HepG2 (cell line): ENCODE results near the gene SYMPK. TPM values are rescaled to one million over a fixed set of nuclear protein-coding genes. Genes with fewer than 3 reads are reported as not detected.

Source experiments
- CBFB ChIP-seq: sonication (generic); formaldehyde crosslinking; IDR thresholded peaks from 2 replicates; pipeline ENCODE4 v1.4.0; 2020; ENCODE audit warnings: missing genetic modification reagents
- CENPBD1 ChIP-seq: sonication (generic); formaldehyde crosslinking; IDR thresholded peaks from 2 replicates; pipeline ENCODE4 v1.8.0; 2022; ENCODE audit warnings: missing genetic modification reagents, low read depth, mild to moderate bottlenecking, borderline replicate concordance
- FOXJ3 ChIP-seq: sonication (generic); formaldehyde crosslinking; IDR thresholded peaks from 2 replicates; pipeline ENCODE4 v1.4.0; 2020; ENCODE audit warnings: missing genetic modification reagents, mild to moderate bottlenecking, borderline replicate concordance
- GFI1 ChIP-seq: sonication (generic); formaldehyde crosslinking; IDR thresholded peaks from 2 replicates; pipeline ENCODE4 v1.5.0; 2020; ENCODE audit warnings: missing genetic modification reagents, mild to moderate bottlenecking, borderline replicate concordance
- HOXA7 ChIP-seq: sonication (generic); formaldehyde crosslinking; IDR thresholded peaks from 2 replicates; pipeline ENCODE4 v1.8.1; 2022; ENCODE audit warnings: mild to moderate bottlenecking, missing genetic modification reagents, moderate library complexity
- SETDB1 ChIP-seq: sonication (generic); formaldehyde crosslinking; IDR thresholded peaks from 2 replicates; pipeline ENCODE4 v1.5.1; 2020; ENCODE audit warnings: missing genetic modification reagents, mild to moderate bottlenecking, borderline replicate concordance
- TEF ChIP-seq: sonication (generic); formaldehyde crosslinking; IDR thresholded peaks from 2 replicates; pipeline ENCODE4 v1.5.0; 2020; ENCODE audit warnings: missing genetic modification reagents
- ZNF318 ChIP-seq: sonication (generic); formaldehyde crosslinking; IDR thresholded peaks from 2 replicates; pipeline ENCODE4 v1.4.0; 2020; ENCODE audit warnings: mild to moderate bottlenecking, missing genetic modification reagents
- ZNF562 ChIP-seq: sonication (generic); formaldehyde crosslinking; IDR thresholded peaks from 2 replicates; pipeline ENCODE4 v1.8.0; 2022; ENCODE audit warnings: missing genetic modification reagents, borderline replicate concordance
- ZSCAN31 ChIP-seq: sonication (generic); formaldehyde crosslinking; IDR thresholded peaks from 2 replicates; pipeline ENCODE4 v1.5.0; 2020; ENCODE audit warnings: low read depth, mild to moderate bottlenecking, missing genetic modification reagents
- polyA plus RNA-seq, 8 experiments: library from polyadenylated mRNA; depleted of rRNA in 3 of 8; stranded (reverse) in 7 of 8; unstranded in 1 of 8; fragments of >200 nt; fragmentation: Illumina TruSeq in 4 of 8; extraction: Trizol in 4 of 8; gene quantifications; 2 replicates each; pipeline versions ENCODE4 v1.2.1 to v1.2.3, GENCODE V29; 2011 to 2016; ENCODE audit warnings: low read depth in 4 of 8, missing spikeins in 1 of 8, mixed read lengths in 1 of 8; ENCODE audit not compliant: insufficient read depth in 1 of 8
- total RNA-seq, 5 experiments: library from RNA; depleted of rRNA; stranded (reverse); fragments of >200 nt; fragmentation: Illumina TruSeq; extraction: Trizol; gene quantifications; 2 replicates each; pipeline ENCODE4 v1.2.3, GENCODE V29; 2016; ENCODE audit warnings: low read depth in 1 of 5
- TF ChIP-seq, protein P1 (sequence below): sonication (generic); formaldehyde crosslinking; IDR thresholded peaks from 2 replicates; pipeline ENCODE4 v1.4.0; 2020; ENCODE audit warnings: missing genetic modification reagents, mild to moderate bottlenecking, borderline replicate concordance
- TF ChIP-seq, protein P2 (sequence below): sonication (generic); formaldehyde crosslinking; IDR thresholded peaks from 2 replicates; pipeline ENCODE4 v1.4.0; 2020; ENCODE audit warnings: missing genetic modification reagents, borderline replicate concordance

The SYMPK gene
- total and polyA plus RNA-seq, 2 of the 13 experiments (the other 11 are each of a cell fraction or from before 2014, with no cell fraction given) = 21.9 to 55.7 TPM

- TF ChIP-seq HOXA7 (CRISPR knock-in tag) (no peak), ZNF318 (CRISPR knock-in tag) (peak; percentile 99), FOXJ3 (CRISPR knock-in tag) (no peak; the same call in 1 of the 2 replicates), GFI1 (CRISPR knock-in tag) (peak; percentile 66; the same call in 1 of the 2 replicates), CBFB (peak; percentile 77), ZNF562 (no peak), TEF (no peak; the same call in none of the 2 replicates), ZSCAN31 (CRISPR knock-in tag) (peak; percentile 83), SETDB1 (no peak), CENPBD1 (no peak; the same call in none of the 2 replicates)
- TF ChIP-seq, protein P1, sequence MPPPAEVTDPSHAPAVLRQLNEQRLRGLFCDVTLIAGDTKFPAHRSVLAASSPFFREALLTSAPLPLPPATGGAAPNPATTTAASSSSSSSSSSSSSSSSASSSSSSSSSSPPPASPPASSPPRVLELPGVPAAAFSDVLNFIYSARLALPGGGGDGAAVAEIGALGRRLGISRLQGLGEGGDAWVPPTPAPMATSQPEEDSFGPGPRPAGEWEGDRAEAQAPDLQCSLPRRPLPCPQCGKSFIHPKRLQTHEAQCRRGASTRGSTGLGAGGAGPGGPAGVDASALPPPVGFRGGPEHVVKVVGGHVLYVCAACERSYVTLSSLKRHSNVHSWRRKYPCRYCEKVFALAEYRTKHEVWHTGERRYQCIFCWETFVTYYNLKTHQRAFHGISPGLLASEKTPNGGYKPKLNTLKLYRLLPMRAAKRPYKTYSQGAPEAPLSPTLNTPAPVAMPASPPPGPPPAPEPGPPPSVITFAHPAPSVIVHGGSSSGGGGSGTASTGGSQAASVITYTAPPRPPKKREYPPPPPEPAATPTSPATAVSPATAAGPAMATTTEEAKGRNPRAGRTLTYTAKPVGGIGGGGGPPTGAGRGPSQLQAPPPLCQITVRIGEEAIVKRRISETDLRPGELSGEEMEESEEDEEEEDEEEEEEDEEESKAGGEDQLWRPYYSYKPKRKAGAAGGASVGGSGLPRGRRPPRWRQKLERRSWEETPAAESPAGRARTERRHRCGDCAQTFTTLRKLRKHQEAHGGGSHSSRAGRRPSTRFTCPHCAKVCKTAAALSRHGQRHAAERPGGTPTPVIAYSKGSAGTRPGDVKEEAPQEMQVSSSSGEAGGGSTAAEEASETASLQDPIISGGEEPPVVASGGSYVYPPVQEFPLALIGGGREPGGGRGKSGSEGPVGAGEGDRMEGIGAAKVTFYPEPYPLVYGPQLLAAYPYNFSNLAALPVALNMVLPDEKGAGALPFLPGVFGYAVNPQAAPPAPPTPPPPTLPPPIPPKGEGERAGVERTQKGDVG (CRISPR knock-in tag) = peak; percentile 75; the same call in 1 of the 2 replicates
- TF ChIP-seq, protein P2, sequence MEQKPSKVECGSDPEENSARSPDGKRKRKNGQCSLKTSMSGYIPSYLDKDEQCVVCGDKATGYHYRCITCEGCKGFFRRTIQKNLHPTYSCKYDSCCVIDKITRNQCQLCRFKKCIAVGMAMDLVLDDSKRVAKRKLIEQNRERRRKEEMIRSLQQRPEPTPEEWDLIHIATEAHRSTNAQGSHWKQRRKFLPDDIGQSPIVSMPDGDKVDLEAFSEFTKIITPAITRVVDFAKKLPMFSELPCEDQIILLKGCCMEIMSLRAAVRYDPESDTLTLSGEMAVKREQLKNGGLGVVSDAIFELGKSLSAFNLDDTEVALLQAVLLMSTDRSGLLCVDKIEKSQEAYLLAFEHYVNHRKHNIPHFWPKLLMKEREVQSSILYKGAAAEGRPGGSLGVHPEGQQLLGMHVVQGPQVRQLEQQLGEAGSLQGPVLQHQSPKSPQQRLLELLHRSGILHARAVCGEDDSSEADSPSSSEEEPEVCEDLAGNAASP (CRISPR knock-in tag) = peak; percentile 82
Measured at GRCh38 chr19:45882652-45883585, 20.0 kb upstream of the SYMPK start (continued).
